GM18499 (cell line): ENCODE measurements around the gene RHCG.
"Not testable (repeated sequence)": the region's sequence is repeated elsewhere in the genome, so short reads cannot be mapped to it uniquely, and the experiment has no call there.

Source experiments
- ATAC-seq: cut with Tn5 transposase; IDR thresholded peaks from one replicate; pipeline ENCODE4 v1.9.1; 2021; ENCODE audit warnings: moderate number of reproducible peaks; ENCODE audit not compliant: insufficient read depth, unreplicated experiment

Gene RHCG

DNA sequence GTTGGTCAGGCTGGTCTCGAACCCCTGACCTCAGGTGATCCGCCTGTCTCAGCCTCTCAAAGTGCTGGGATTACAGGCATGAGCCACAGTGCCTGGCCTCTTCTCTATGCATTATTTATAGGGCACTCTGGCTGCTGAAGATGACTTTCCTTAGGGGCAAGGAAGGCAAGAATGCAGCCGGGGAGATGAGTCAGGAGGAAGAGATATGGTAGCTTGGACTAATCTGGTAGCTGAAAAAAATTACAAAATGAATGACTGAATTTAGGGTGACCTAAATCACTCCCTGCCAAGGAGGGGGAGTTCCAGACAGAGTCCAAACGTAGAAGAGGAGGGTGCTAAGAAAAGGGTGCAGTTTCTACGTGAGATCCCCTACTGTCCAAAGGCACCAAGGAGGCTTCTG, 14.2 kb downstream of the RHCG start:
- no peak for ATAC-seq

DNA sequence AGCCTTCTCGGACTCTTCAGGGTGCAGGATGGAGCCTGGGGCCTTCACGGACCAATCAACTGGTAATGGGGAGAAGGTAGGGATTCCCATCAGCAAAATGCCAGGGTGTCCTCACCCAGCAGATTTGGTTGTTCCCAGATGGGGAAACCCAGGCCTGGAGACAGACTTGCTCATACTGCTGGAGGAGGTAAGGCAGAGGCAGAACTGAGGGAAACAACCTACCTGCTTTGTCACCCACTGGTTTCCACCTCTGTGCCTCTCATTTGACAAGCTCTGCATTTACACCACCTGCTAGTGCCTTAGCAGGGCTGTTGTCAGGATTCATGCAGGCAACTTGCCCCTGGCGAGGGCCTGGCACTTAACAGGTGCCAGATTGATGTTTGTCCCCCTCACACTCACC, 15.9 kb downstream of the RHCG start:
- no peak for ATAC-seq

DNA sequence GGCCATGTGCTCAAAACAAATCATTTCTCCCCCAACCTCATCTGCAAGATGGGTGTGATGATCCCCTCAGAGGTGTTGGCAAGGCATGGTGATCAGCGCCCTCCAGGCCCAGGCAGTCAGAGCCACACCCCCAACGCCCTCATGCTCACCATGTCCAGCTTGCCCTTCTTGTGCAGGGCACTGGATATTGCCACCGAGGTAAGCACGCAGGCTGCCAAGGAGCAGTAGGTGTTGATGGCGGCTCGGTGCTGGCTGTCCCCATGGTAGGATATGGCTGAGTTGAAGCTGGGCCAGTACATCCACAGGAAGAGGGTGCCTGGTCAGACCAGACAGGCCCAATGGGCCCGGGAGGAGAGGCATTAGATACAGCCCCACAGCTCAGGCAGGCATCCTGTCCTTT, 17.2 kb downstream of the RHCG start:
- ATAC-seq = no peak

DNA sequence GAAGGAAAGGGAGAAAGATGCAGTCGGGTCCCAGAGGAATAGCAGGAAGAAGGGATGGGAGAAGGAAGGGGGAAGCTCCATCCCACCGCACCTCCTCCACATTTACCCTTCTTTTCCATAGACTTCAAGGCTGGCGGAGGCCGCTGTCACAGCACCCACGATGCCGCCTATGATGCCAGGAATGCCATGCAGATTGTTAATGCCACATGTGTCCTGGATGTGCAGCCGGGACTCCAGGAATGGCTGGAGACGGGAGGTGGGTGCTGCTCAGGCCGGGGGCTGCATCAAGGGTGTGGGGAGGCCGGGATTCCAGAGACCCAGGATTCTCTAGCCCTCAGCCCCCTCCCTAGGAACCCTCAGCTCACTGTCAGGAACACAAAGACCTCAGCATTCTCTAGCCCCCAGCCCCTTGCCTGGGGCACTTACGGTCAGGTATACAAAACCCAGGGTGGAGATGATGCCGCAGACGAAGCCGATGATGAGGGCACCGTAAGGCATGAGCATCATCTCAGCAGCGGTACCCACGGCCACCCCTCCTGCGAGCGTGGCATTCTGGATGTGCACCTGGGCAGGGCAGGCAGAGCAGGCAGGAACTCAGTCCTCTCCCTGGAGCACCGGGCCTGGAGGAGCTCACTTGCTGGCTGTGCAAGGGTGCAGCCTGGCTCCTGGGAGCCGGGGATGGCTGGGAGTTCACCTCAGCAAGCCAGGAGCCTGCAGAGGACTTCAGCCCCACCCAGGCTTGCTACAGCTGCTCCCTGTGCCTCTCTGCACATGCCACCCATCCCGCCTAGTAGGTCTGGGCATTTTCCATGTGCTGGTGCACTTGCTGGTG, 18.8 kb downstream of the RHCG start:
- ATAC-seq = no peak

- no peak for ATAC-seq
Measured at GRCh38 chr15:89475661-89476060, 20.7 kb downstream of the RHCG start.

- no peak for ATAC-seq
Measured at GRCh38 chr15:89472785-89473256, 23.6 kb downstream of the RHCG start.

DNA sequence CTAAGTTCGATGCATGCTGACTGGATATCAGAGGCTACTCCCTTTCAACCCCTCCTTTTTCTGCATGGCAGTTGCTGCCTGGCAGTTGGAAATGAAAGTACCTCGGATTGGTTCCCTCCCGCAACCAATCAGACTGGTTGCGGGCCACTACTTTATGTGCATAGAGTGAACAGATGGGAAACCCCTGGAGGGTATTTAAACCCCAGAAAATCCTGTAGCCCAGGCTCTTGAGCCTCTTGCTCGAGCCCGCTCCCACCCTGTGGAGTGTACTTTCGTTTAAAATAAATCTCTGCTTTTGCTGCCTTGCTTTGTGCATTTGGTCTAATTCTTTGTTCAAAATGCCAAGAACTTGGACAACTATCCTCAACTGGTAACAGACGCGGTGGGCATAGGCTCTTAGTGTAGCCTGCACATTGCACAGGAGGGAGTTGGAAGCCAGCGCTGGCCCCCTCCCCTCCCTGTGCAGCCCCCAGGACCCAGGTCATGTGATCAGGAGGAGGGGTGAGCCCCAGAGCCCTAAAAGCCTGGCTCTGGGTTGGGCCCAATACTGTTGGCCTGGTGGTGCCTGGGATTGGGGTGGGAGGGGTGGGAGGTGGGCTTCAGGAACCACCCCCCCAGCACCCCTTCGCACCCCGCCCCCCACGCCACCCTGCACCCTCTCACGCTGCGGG, 26.8 kb downstream of the RHCG start:
- ATAC-seq = no peak

GRCh38 chr15:89468813-89469212, 27.6 kb downstream of the RHCG start:
- not testable (repeated sequence) for ATAC-seq

GRCh38 chr15:89463113-89463512, 33.3 kb downstream of the RHCG start:
- no peak for ATAC-seq

- ATAC-seq = no peak
Measured at GRCh38 chr15:89462198-89462912, 34.0 kb downstream of the RHCG start.

GRCh38 chr15:89461386-89461785, 35.0 kb downstream of the RHCG start:
- no peak for ATAC-seq

DNA sequence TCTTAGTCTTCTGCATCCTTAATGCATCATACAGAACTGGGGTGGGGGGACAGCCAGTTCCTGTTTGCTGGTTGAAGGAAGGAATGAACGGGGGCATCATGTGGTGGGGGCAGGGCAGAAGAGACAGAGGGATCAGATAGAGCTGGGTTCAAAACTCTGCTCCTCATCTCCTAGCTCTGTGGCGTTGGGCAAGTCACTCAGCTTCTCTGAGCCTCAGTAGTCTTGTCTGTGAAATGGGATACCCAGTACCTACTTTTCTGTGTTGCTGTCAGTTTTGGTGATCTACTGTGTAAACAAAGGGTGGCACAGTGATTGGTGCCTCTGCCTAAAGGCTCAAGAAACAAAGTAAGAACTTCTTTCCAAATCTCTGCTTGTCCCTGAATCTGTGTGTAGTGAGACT, 36.3 kb downstream of the RHCG start:
- ATAC-seq = no peak

DNA sequence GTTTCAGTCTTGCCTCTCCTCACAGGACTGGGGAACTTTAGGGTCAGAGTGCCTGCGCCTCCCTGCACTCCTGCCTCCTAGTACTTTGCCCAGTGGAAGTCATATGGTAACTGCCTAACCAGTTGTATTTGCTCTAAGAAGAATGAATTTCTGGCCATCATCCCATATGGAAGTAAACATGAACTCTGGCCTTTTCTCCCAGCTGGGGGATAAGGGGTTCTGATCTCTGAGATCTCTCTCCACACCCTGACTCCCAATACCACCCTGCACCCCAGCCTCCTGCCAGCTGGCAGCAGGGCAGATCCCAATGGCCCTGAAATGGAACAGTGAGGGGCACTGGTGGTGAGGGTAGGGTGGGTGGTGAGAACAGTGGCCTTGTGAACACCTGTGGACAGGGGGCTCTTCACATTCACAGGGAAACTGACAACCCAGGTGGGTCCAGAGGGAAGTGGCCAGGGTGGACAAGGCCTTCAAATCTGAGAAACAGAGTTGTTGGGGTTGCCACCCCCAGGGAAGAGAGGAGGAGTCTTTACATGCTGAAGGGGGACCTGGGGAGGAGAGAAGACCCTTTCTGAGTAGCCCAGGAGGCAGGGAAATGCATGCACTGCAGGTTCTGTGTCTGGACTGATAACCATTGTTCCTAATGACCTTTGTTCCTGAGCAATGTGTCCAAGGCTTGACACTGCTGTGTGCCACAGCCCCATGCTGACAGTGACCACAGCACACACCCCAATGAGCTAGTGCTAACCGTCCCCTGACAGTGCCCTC, 36.9 kb downstream of the RHCG start:
- no peak for ATAC-seq

GRCh38 chr15:89458440-89458839, 37.9 kb downstream of the RHCG start:
- ATAC-seq = no peak

- no peak for ATAC-seq
Measured at GRCh38 chr15:89457086-89457485, 39.3 kb downstream of the RHCG start.

GRCh38 chr15:89455535-89455934, 40.8 kb downstream of the RHCG start:
- no peak for ATAC-seq

GRCh38 chr15:89452330-89452836, 44.0 kb downstream of the RHCG start:
- ATAC-seq = no peak

DNA sequence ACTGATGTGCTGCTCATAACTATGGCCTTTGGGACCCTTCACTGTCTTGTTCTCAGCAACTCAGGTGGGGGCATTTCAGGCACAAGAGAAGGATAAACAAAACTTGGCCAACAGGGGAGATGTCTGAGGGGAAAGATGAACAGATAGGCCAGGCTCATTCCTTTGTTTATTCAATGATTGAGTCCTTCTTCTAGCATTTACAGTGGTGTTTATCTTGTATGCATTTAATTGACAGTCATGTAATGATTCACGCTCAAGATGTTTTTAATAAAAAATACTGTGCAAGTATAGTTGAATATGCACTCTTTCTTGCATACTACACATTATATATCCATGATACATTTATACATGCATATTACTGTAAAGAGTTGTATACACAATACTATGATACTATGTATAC, 44.5 kb downstream of the RHCG start:
- ATAC-seq = no peak

DNA sequence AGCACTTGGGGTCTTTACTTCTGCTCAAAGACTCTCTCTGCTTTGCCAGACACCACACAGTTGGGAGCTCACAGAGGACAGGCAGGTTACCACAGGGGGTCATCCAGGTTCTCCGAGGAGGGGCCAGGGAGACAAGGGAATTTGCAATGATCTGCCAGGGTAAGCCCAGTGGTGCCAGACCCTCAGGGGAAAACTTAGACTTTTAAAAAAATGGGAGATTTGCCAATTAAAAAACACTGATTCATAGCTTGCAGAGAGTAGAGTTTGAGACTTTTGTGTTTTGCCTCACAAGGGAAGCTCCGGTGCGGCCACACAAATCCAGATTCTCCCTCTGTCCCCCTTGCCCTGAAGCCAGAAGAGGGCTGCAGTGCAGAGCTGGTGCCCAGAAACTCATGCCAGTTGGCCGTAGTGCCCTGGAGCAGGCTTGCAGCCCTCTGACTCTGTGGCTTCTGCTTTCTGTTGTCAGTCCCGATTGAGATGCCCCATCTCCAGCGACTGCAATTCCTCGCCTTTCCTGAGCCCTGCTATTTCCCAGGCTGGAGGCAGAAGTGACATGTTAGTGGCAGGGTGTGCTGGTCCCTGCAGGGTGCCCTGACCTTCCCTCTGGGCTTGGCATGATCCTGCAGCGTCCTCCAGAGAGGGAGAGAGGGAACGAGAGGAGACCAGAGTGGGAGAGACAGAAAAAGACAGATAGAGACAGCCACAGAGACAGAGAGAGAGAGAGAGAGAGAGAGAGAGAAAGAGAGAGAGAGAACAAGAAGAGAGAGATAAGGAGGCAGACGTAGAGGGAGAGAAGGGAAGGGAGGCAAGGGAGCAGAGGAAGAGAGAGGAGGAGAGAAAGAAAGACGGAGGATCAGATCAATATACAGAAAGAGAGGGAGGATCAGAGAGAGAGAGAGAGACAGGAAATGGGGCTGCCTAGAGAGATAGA, 46.0 kb downstream of the RHCG start:
- no peak for ATAC-seq
